CD8-positive, alpha-beta memory T cell (primary cell): ENCODE results near the gene AP4S1. TPM values are rescaled to one million over a fixed set of nuclear protein-coding genes. Genes with fewer than 3 reads are reported as not detected.
"Not testable (repeated sequence)": the region's sequence is repeated elsewhere in the genome, so short reads cannot be mapped to it uniquely, and the experiment has no call there.

Experiments
- CTCF ChIA-PET: fragments of 350-600 bp; sonication (Branson Sonifier 250); formaldehyde crosslinking; loops from one replicate; lab custom pipeline; 2021; ENCODE audit warnings: antibody characterized with exemption; lab: Charles Lee
- POLR2A ChIA-PET: fragments of 350-600 bp; sonication (Branson Sonifier 250); formaldehyde crosslinking; loops from one replicate; lab custom pipeline; 2021; ENCODE audit warnings: antibody characterized with exemption; lab: Charles Lee
- DNase-seq, 5 donors: peaks; one replicate each; pipeline versions ENCODE4 v3.0.0 to v3.0.0-alpha.2; 2020 to 2022; ENCODE audit warnings: mixed read lengths in 1 of 5
- H3K27ac ChIP-seq: one replicate; pipeline ENCODE4 v1.7.0; 2013; ENCODE audit warnings: low read depth, mild to moderate bottlenecking, low read length, moderate library complexity
- H3K27me3 ChIP-seq: 2 replicates; pipeline ENCODE4 v1.7.0; 2013; ENCODE audit warnings: low read length, mild to moderate bottlenecking; ENCODE audit not compliant: insufficient read depth, poor library complexity, severe bottlenecking
- H3K36me3 ChIP-seq: 2 replicates; pipeline ENCODE4 v1.7.0; 2013; ENCODE audit warnings: mild to moderate bottlenecking, low read length, moderate library complexity; ENCODE audit not compliant: insufficient read depth
- H3K4me1 ChIP-seq: 2 replicates; pipeline ENCODE4 v1.7.0; 2013; ENCODE audit warnings: mild to moderate bottlenecking, low read length, moderate library complexity; ENCODE audit not compliant: insufficient read depth
- H3K4me3 ChIP-seq: 2 replicates; pipeline ENCODE4 v1.7.0; 2013; ENCODE audit warnings: mild to moderate bottlenecking, low read length
- H3K9me3 ChIP-seq: 2 replicates; pipeline ENCODE4 v1.7.0; 2013; ENCODE audit warnings: mild to moderate bottlenecking, low read length
- H3K27ac Mint-ChIP-seq, 8 donors: one replicate each; pipeline ENCODE4 v1.8.0; 2020 to 2021; ENCODE audit warnings: mixed read lengths in 8 of 8, mild to moderate bottlenecking in 6 of 8, inconsistent platforms in 3 of 8, moderate library complexity in 3 of 8
- H3K27me3 Mint-ChIP-seq, 2 donors: one replicate each; pipeline ENCODE4 v1.8.0; 2020 to 2021; ENCODE audit warnings: mixed read lengths in 2 of 2, mild to moderate bottlenecking in 1 of 2, moderate library complexity in 1 of 2
- H3K36me3 Mint-ChIP-seq, 3 donors: one replicate each; pipeline ENCODE4 v1.8.0; 2020 to 2021; ENCODE audit warnings: mixed read lengths in 3 of 3, inconsistent platforms in 1 of 3, mild to moderate bottlenecking in 1 of 3
- H3K4me1 Mint-ChIP-seq, 3 donors: one replicate each; pipeline ENCODE4 v1.8.0; 2020 to 2021; ENCODE audit warnings: mixed read lengths in 3 of 3, inconsistent platforms in 1 of 3, mild to moderate bottlenecking in 1 of 3
- H3K4me3 Mint-ChIP-seq, 7 donors: one replicate each; pipeline ENCODE4 v1.8.0; 2020 to 2021; ENCODE audit warnings: mixed read lengths in 7 of 7, mild to moderate bottlenecking in 6 of 7, moderate library complexity in 4 of 7, inconsistent platforms in 2 of 7
- H3K9me3 Mint-ChIP-seq, 5 donors: one replicate each; pipeline ENCODE4 v1.8.0; 2020 to 2022; ENCODE audit warnings: mixed read lengths in 5 of 5, mild to moderate bottlenecking in 3 of 5, moderate library complexity in 2 of 5, inconsistent platforms in 1 of 5
- polyA plus RNA-seq: library from polyadenylated mRNA; unstranded; fragments of 300-500 nt; fragmentation: Illumina TruSeq; gene quantifications from one replicate; pipeline ENCODE4 v1.2.3, GENCODE V29; 2021
- total RNA-seq, 2 experiments: library from RNA; stranded (reverse); gene quantifications; one replicate each; pipeline ENCODE4 v1.2.3, GENCODE V29; 2021

The AP4S1 gene, protein sequence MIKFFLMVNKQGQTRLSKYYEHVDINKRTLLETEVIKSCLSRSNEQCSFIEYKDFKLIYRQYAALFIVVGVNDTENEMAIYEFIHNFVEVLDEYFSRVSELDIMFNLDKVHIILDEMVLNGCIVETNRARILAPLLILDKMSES
- total RNA-seq (10 to 100 TPM in 1 of 2 experiments, 1 to 10 TPM in 1; 9.9 to 10.8 TPM), polyA plus RNA-seq (7.1 TPM)

DNA sequence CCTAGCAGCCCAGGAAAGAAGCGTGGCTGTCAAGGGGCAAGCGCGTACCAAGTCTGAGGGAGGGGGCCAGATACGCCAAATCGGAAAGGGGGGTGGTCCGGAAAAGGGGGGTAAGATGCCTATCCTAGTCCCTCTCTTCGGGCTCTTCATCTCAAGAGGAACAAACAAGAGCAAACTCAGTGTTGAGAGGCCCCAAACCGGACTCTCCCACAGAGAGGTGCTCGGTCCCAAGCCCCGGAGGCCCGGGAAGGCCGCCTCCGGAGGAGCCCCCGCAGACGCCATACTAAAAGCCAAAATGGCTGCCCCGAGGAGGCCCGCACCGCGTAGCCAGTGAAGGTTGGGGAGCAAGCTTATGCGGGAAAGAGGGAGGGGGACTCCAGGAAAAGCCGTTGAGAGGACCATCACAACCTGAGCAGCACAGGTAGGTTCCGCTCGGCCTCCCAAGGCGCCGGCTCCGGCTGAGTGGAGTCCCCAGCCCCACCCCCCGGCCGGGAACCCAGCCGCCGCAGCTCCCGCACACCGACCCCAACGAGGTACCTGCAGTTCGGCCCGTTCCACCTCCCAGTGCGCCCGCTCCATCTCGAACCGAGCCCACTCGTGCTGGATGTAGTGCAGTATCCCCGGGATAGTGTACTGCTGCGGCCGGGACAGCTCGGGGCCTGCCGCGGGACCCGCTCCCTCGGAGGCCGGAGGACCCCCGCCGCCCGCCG, at the start of gene AP4S1:
Gene AP4S1, plus strand, starts transcription at position 283 of the 710 bp plus-strand sequence. CDS start 40,548 bp downstream, outside the sequence.
- DNase-seq, result peak; percentile 24 to 69 (median 45)
- Mint-ChIP-seq H3K36me3 (peaks cover 0 to 27% (median 5%) of the 10 kb centered on the region in 3 donors), H3K9me3 (no peaks in the 10 kb centered on the region), H3K4me1 (peaks cover 42 to 62% (median 49%) of the 10 kb centered on the region in 3 donors), H3K4me3 (peak within 1 kb of the TSS; percentile 93 to 100 (median 98)), H3K27ac (peak within 1 kb of the TSS; percentile 88 to 99 (median 98)), H3K27me3 (no peaks in the 10 kb centered on the region)
- peaks cover 19% of the 10 kb centered on the region for H3K4me1 ChIP-seq
- no peaks in the 10 kb centered on the region for H3K9me3 ChIP-seq
- peak within 1 kb of the TSS; percentile 78 for H3K4me3 ChIP-seq
- CTCF ChIA-PET, result interaction anchor here (0.8 to 2.0 kb wide), 4 partner anchors 46 to 184 kb away, joined by 3 to 7 read pairs (median 4); partner anchors contain the start of gene HECTD1
- H3K36me3 ChIP-seq, result no peaks in the 10 kb centered on the region
- H3K27me3 ChIP-seq, result no peaks in the 10 kb centered on the region
- POLR2A ChIA-PET, result interaction anchor here (1.0 to 2.6 kb wide), 6 partner anchors 42 to 432 kb away, joined by 3 to 22 read pairs (median 4); partner anchors contain the start of genes DTD2, HEATR5A and HECTD1
- H3K27ac ChIP-seq, result peak within 1 kb of the TSS; percentile 79

DNA sequence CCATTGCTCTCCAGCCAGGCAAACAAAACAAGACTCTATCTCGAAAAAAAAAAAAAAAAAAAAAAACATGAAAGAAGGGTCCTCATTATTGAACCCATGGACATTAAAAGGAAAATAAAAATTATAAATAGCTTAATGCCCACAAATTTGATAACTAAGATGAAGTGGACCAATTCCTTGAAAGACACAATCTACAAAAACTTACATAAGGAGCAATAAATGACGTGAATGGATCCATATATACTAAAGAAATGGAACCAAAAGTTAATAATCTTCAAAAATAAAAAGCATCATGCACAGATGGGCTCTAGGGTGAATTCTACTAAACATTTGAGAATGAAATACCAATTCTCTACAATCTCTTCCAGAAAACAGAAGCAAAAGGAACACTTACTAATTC, 47.7 kb upstream of the AP4S1 start:
- ChIA-PET CTCF (interaction anchor here (1.2 kb wide), 1 partner anchor 77 kb away, joined by 3 read pairs; no protein-coding TSS in a partner anchor), POLR2A (interaction anchor here (1.0 kb wide), 1 partner anchor 99 kb away, joined by 4 read pairs; no protein-coding TSS in a partner anchor)
- no peak for DNase-seq
- Mint-ChIP-seq H3K4me1 (peaks cover 49 to 66% (median 64%) of the 10 kb centered on the region in 3 donors), H3K9me3 (no peaks in the 10 kb centered on the region), H3K27ac (peak overlapping the region in 5 of 8 donors; percentile 8 to 61 (median 54)), H3K36me3 (peaks cover 0 to 4% (median 0%) of the 10 kb centered on the region in 3 donors), H3K4me3 (no peak overlapping the region), H3K27me3 (no peaks in the 10 kb centered on the region)
- Histone ChIP-seq H3K27me3 (no peaks in the 10 kb centered on the region), H3K27ac (no peak overlapping the region), H3K36me3 (no peaks in the 10 kb centered on the region), H3K9me3 (no peaks in the 10 kb centered on the region), H3K4me1 (peaks cover 5% of the 10 kb centered on the region), H3K4me3 (no peak overlapping the region)

DNA sequence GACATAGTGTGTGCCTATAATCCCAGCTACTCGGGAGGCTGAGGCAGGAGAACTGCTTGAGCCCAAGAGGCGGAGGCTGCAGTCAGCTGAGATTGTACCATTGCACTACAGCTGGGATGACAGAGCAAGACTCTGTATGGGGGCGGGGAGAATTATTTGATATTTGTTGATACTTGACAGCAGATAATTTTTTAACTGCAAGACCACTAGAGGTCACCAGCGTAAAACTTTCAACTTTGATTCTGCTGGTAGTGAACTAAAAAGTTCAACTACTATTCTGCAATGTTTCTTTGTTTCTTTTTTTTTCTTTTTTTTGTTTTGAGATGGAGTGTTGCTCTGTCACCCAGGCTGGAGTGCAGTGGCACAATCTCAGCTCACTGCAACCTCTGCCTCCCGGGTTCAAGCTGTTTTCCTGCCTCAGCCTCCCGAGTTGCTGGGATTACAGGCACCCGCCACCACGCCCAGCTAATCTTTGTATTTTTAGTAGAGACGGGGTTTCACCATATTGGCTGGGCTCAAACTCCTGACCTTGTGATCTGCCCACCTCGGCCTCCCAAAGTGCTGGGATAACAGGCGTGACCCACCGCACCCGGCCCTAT, 45.2 kb upstream of the AP4S1 start:
- H3K4me3 Mint-ChIP-seq, H3K36me3 Mint-ChIP-seq, H3K4me1 ChIP-seq, H3K4me3 ChIP-seq, H3K9me3 Mint-ChIP-seq, H3K36me3 ChIP-seq, H3K27ac ChIP-seq, H3K9me3 ChIP-seq, H3K27me3 Mint-ChIP-seq, H3K27me3 ChIP-seq: not testable (repeated sequence)
- peaks cover 28 to 43% (median 40%) of the 10 kb centered on the region in 3 donors for H3K4me1 Mint-ChIP-seq
- peak overlapping the region in 2 of 8 donors; percentile 12 to 32 for H3K27ac Mint-ChIP-seq
- CTCF ChIA-PET, result interaction anchor here (0.8 to 2.5 kb wide), 16 partner anchors 9 to 380 kb away, joined by 3 to 15 read pairs (median 3); partner anchors contain the start of gene STRN3
- POLR2A ChIA-PET, result interaction anchor here (0.6 kb wide), 1 partner anchor 432 kb away, joined by 3 read pairs; no protein-coding TSS in a partner anchor
- peak in 3 of 5 donors; percentile 47 to 55 (median 53) for DNase-seq

DNA sequence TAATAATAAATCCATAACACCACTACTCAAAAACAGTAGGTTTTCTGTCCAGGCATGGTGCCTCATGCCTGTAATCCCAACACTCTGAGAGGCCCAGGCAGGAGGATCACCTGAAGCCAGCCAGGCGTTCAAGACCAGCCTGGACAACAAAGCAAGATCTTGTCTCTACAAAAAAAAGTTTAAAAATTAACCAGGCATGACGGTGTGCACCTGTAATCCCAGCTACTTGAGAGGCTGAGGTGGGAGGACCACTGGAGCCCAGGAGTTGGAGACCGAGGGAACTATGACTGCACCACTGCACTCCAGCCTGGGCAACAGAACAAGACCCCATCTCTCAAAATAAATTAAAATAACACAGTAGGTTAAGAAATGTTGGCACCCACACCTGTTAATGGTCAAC, 44.5 kb upstream of the AP4S1 start:
- no peak overlapping the region for H3K27ac ChIP-seq
- no peaks in the 10 kb centered on the region for H3K9me3 ChIP-seq
- Mint-ChIP-seq H3K36me3 (peaks cover 0 to 4% (median 2%) of the 10 kb centered on the region in 3 donors), H3K4me3 (no peak overlapping the region), H3K9me3 (no peaks in the 10 kb centered on the region), H3K27me3 (no peaks in the 10 kb centered on the region), H3K27ac (peak overlapping the region in 5 of 8 donors; percentile 4 to 56 (median 32)), H3K4me1 (peaks cover 22 to 42% (median 33%) of the 10 kb centered on the region in 3 donors)
- no peak for DNase-seq
- H3K36me3 ChIP-seq, result no peaks in the 10 kb centered on the region
- H3K4me1 ChIP-seq, result no peaks in the 10 kb centered on the region
- ChIA-PET POLR2A (interaction anchor here (0.7 kb wide), 1 partner anchor 359 kb away, joined by 4 read pairs; the partner anchor contains the start of gene SCFD1), CTCF (interaction anchor here (0.9 to 2.4 kb wide), 12 partner anchors 10 to 380 kb away, joined by 3 to 15 read pairs (median 4); partner anchors contain the start of gene STRN3)
- no peak overlapping the region for H3K4me3 ChIP-seq
- no peaks in the 10 kb centered on the region for H3K27me3 ChIP-seq

DNA sequence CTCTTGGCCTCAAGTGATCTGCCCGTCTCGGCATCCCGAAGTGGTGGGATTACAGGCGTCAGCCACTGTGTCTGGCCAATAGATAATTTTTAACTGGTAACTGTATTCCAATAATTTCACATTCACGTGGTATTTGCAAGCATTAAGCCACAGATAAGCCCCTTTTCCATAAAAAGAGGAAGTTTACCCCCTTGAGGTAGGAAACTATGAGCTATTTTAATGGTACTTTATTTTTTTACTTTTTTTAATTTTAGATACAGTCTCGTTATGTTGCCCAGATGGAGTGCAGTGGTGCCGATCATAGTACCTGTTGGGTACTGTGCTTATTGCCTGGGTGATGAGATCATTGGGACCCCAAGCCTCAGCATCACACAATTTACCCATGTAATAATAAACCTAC, 42.9 kb upstream of the AP4S1 start:
- Mint-ChIP-seq H3K27ac (no peak overlapping the region), H3K4me1 (peaks cover 22 to 42% (median 32%) of the 10 kb centered on the region in 3 donors), H3K27me3 (no peaks in the 10 kb centered on the region), H3K9me3 (no peaks in the 10 kb centered on the region), H3K36me3 (peaks cover 0 to 2% (median 2%) of the 10 kb centered on the region in 3 donors), H3K4me3 (no peak overlapping the region)
- Histone ChIP-seq H3K27me3 (no peaks in the 10 kb centered on the region), H3K4me1 (no peaks in the 10 kb centered on the region), H3K36me3 (no peaks in the 10 kb centered on the region), H3K9me3 (no peaks in the 10 kb centered on the region), H3K27ac (no peak overlapping the region), H3K4me3 (no peak overlapping the region)
- CTCF ChIA-PET, result interaction anchor here (1.3 kb wide), 1 partner anchor 97 kb away, joined by 3 read pairs; no protein-coding TSS in a partner anchor
- no peak for DNase-seq
- POLR2A ChIA-PET, result interaction anchor here (1.9 kb wide), 1 partner anchor 43 kb away, joined by 4 read pairs; the partner anchor contains the start of genes AP4S1 and STRN3

DNA sequence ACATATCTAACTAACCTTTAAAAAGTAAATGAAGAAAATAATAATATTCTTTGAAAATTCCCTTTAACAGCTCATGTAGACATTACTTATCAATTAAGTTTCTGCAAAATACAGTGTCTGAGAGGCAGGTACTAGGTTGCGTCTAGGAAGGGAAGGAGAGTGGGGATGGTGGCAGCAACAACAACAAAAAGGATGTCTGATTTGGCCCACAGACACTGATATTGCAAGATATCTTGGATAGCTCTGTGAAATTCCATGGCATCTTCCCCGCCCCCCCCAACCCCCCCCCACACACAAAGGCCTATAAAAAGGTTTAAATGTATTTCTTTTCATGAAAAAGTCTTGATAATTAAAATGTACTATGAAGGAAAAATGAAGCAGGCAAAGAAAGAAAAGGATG, 41.6 kb upstream of the AP4S1 start:
- Histone ChIP-seq H3K4me1 (no peaks in the 10 kb centered on the region), H3K27me3 (no peaks in the 10 kb centered on the region), H3K27ac (no peak overlapping the region), H3K9me3 (no peaks in the 10 kb centered on the region), H3K36me3 (no peaks in the 10 kb centered on the region), H3K4me3 (no peak overlapping the region)
- H3K4me3 Mint-ChIP-seq, result no peak overlapping the region
- no peak for DNase-seq
- ChIA-PET CTCF (no interaction called here), POLR2A (interaction anchor here (0.7 to 1.9 kb wide), 2 partner anchors 42 to 44 kb away, joined by 4 to 12 read pairs; partner anchors contain the start of genes AP4S1 and STRN3)
- no peak overlapping the region for H3K27ac Mint-ChIP-seq
- H3K4me1 Mint-ChIP-seq, result peaks cover 24 to 42% (median 34%) of the 10 kb centered on the region in 3 donors
- no peaks in the 10 kb centered on the region for H3K9me3 Mint-ChIP-seq
- no peaks in the 10 kb centered on the region for H3K27me3 Mint-ChIP-seq
- H3K36me3 Mint-ChIP-seq, result peaks cover 0 to 2% (median 2%) of the 10 kb centered on the region in 3 donors

DNA sequence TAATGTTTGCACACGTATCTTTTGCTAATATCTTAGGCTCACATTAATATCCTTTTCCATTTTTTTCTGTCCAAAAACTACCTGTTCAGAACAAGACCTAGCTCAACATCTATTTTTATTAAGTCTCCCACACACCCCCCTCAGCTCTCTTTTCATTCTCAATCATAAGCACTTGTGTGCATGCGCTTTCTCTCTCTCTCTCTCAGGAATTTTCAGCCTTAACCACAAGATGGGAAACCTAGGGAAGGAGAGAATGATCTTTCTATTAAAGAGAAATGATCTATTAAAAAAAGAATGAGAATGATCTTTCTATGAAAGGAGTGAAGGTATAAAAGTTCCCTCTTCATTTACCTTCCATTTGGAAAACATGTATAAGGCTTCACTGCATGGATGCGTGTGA, 39.7 kb upstream of the AP4S1 start:
- no peak for DNase-seq
- H3K4me1 Mint-ChIP-seq, result peaks cover 26 to 43% (median 40%) of the 10 kb centered on the region in 3 donors
- POLR2A ChIA-PET, result no interaction called here
- H3K9me3 Mint-ChIP-seq, result no peaks in the 10 kb centered on the region
- Histone ChIP-seq H3K27ac (no peak overlapping the region), H3K36me3 (no peaks in the 10 kb centered on the region), H3K4me1 (no peaks in the 10 kb centered on the region), H3K9me3 (no peaks in the 10 kb centered on the region), H3K27me3 (no peaks in the 10 kb centered on the region), H3K4me3 (no peak overlapping the region)
- no peaks in the 10 kb centered on the region for H3K27me3 Mint-ChIP-seq
- H3K4me3 Mint-ChIP-seq, result no peak overlapping the region
- no peak overlapping the region for H3K27ac Mint-ChIP-seq
- peaks cover 0 to 5% (median 5%) of the 10 kb centered on the region in 3 donors for H3K36me3 Mint-ChIP-seq
- CTCF ChIA-PET, result interaction anchor here (0.6 kb wide), 1 partner anchor 1417 kb away, joined by 3 read pairs; no protein-coding TSS in a partner anchor
